ENCODE results near the gene CYB5R2.

The CYB5R2 gene

DNA sequence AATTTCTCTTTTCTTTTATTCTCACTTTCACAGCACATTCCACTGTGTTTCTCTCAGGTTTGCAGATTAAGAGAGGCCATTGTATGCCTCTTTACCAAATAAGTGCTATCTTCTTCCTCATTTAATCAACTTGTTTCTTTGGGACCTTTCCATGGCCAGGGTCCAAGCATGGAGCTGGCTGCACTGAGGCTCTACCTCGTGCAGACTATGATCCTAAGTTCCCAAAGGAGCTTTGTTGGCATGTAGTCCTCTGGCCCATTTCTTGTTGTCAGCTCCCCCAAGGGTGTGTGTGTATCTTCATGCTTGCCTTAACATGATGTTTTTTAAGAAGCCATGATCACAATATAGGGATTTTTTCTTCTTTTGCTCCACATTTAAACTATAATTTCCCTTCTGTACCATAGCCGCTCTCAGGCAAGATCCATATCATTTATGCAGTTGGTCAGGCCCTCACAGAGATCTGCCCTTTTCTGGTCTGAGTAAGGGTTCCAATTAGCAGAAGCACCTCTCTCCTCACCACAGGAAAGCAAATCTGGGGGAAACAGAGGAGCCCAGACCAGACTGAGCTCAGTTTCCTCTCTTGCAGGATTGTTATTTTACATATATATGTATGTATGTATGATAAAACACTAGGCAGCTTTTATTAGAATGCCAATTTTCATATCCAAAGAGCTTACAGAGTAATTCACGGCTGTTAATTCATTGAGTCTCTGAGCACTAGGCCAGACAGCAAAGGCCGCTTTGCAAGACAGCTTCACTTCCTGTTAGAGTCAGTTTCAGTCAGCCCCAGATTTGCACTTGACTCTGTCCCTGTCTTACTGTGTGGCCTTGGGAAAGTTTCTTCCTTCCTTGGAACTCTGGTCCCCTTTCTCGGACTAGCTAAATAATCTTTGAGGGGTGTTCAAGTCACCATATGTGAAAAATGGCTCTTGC, 34.3 kb downstream of the CYB5R2 start:
- DNase-seq (ENCODE audit: low read depth) = no peak

DNA sequence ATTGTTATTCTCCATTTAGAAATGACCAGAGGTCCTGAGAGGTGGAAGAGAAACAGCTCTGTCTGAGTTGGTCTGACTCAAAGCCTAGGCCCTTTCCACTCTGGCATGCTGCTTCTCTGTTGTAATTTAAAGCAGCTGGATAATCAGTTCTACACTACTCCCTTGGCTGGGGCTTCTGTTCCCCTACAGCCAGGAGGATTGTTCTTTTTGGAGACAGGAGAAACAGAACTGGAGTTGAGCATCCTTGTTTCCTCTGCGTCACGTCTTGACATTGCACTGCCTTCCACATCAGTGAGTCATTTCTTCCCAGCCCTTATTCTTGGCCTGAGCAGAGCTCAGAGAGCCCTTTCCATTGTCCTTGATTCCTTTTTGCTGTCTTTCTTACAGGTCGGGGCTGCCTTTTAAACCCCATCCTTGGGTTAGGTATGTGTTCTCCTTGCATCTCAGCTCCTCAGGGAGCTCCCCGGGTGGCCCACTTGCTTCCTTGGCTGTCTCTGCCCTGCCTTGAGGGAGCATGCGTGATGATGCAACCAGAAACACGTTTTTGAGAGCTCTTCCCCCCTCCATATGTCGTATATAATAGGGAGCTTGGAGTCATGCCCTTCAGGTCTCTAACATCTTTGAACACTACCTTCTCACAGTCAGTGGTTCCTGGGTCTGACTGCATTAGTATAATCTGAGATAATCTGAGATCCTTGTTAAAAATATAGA, 35.7 kb downstream of the CYB5R2 start:
- DNase-seq (ENCODE audit: low read depth) = peak; percentile 51

DNA sequence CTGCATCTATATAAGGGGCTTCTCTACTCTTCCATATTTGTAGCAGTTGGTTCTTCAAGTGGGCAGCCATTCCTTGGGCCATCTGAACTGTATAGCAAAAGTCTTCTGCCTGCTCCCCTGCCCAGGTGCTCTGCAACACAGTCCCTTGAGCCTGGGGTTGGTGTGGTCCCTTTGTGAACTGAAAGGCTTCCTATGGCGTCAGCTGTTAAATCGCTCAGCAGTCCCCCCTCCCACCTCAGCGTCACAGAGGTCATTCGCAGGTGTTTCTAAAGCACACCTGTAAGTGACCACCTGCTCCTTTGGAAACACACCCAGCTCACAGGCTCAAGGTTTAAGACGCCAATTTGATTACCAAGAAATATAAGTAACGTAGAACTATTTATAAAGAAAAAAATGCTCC, 37.0 kb downstream of the CYB5R2 start:
- DNase-seq (ENCODE audit: low read depth) = no peak

DNA sequence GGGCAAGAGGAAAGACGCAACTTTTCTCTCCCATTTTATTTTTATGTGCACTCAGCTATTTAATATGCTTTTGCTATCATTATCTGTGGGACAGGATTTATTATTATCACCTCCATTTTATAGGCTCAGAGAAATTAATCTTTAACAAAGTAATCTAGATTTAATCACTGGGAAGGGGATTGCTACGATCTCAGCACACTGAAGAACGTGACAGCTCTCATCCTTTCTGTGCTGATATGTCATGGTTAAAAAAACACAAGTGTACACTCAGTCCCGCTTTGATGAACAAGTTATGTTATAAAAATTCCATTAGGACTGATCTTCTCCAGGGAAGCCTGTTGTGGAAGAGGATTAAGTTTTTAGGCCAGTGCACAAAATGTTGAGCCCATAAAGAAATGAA, 37.6 kb downstream of the CYB5R2 start:
- DNase-seq (ENCODE audit: low read depth) = no peak

DNA sequence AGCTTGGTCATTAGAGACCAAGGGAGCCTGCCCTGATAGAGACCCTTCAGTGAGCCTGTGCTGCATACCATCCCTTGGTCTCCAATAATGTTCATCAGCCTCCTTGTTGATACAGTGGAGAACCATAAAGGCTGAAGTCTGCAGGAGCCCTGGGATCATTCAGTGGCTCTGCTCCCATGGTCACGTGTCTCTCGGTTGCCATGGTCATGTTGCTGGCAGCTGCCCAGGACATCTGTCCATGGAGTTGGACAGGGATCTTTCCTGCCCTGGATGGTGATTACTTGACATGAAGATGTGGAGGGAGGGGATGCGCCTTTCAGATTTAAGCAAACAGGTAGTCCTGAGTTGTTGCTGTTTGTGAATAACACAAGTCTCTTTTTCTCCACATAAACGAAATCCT, 38.2 kb downstream of the CYB5R2 start:
- no peak for DNase-seq (ENCODE audit: low read depth)

DNA sequence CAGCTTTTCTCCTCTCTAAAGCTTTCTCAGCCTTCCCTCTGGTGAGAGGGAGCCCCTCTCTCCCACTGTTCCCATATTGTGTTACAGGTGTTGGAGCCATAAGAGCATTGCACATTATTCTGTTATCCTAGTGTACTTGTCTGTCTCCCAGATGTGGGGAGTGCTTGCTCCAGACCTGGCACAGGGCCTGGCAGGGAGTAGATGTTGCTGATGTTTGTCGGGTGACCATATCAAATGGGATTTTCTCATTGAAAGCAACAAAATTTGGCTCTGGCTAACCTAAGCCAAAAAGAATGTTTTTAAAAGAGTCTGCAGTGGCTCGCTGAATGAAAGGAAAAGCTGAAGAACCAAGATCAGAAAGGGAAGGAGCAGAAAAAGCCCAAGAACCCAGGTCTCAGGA, 41.1 kb downstream of the CYB5R2 start:
- no peak for DNase-seq (ENCODE audit: low read depth)

DNA sequence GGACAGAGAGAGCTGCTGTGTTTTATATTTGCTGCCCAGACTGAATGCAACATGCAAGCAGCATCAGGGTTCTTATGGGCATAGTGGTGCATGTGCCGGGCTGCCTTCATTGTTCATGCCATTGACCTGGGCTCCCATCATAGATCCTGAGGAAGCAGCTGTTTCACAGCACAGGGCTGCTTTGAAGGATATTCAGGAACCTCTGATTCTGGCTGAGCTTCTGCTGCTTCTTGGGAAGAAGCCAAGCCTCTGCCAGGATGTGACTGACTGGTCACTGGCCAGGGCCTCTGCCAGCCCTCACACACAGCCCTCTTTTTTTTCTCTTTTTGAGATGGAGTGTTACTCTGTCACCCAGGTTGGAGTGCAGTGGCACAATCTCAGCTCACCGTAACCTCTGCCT, 43.3 kb downstream of the CYB5R2 start:
- DNase-seq (ENCODE audit: low read depth) = no peak

DNA sequence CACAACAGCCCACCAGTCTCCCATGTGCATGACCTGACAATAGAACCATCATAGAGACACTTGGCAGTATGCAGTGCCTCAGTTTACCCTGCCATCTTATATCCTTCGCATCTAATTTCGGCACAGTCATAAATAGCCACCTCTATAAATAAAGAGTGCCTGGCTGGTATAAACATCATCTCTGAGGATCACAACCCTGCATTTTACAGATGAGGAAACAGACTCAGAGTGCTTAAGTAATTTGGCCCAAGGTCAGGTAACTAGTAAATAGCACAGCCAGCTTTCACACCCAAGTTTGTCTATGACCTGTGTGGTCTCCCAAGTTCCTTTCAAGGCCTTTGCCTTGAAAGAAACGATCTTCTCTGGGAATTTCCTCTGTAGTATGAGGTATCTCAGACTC, 44.6 kb downstream of the CYB5R2 start:
- no peak for DNase-seq (ENCODE audit: low read depth)

DNA sequence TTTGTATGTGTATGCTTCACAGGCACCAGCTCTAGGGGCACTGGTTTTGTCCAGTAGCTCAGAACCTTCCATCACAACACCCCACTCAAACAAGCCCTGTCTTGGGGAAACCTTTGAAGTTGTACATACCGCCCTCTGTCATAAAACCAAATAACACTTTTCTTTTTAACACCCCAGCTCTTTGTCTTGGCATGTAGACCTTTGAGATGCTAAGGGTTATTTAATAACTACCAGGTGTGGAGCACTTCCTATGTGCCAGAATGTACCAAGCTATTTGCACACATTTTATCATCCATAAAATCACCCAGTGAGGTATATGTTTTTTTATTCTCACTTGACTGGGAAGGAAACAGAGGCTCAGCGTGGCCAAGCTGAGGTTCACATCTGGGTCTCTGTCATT, 50.6 kb downstream of the CYB5R2 start:
- DNase-seq (ENCODE audit: low read depth) = no peak

DNA sequence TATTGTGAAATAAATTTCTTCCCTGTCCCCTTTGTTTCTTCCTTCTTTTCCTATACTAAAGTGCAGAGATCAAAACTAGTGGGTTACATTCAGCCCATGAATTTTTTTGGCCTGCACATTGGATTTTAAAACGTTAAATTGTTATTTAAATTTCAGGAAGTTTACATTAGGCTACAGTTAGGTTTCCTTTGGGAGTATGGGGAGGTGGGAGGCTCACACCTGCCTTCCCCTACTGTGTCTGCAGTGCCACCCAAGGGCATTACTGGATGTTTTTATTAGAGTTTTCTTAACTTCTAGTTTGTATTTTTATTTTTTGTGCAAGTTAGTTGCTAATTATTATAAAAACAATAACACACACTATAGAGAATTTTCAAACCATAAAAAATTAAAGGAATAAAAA, 51.7 kb downstream of the CYB5R2 start:
- DNase-seq (ENCODE audit: low read depth) = no peak

DNA sequence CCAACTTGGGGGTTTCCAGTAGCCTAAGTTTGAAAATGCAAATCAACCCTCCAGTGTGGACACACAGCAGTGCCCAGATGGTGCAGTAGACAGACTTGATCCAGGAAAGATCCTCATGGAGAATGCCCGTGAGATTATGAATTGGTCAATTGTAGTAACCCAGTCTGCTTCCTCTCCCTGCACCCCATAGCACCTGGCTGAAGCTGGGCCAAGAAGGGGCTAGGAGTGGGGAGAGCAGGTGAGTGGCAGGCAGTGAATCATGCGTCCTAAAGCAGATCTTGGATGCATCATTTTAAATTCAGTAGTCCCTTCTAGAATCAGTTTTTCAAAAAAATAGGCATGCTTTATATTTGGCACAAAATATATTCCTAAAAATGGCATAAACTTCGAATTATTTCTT, 52.2 kb downstream of the CYB5R2 start:
- no peak for DNase-seq (ENCODE audit: low read depth)

DNA sequence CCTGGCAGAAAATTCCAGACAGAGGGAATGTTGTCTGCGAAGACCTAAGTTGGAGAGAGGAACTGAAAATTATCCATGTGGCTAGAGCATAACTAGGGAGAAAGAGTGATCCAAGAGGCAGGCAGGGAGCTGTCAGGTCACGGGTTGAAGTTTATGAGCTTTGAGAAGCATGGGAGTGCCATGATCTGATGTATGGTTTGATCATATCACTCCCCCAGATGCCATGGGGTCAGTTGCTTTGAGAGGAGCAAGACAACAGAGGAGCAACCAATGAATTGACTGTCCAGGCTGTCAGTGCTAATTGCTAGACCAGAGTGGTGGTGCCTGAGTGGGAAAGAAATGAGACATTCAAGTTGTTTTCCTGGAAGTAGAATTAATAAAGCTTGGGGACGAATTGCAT, 54.0 kb downstream of the CYB5R2 start:
- DNase-seq (ENCODE audit: low read depth) = no peak

DNA sequence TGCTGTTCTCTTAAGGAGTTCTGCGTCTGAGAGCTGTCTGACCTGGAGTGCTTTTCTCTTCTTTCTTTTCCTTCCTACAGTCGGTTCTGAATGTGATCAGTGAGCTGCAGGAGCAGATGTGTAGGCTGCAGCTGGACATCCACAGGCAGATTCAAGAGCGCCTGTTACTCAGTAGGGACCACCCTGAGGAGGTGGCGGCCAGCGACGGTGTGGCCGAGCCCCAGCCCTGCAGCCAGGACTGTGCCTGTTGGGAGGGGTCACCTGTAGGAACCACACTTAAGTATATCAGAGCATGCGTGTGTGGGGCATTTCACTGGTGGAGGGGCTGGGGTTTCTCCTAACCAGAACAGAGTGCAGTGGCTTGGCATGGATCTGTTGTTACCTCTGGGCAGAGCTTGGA, 56.3 kb downstream of the CYB5R2 start:
- no peak for DNase-seq (ENCODE audit: low read depth)

Data from GM04504 (cell line).